Neural progenitor cell (in vitro differentiated cells): Measurements from ENCODE around the gene LAGE3. TPM values are rescaled to one million over a fixed set of nuclear protein-coding genes. Genes with fewer than 3 reads are reported as not detected.

ENCODE experiments used
- DNase-seq: peaks from one replicate; pipeline ENCODE4 v3.0.0-alpha.2; 2016; ENCODE audit warnings: low spot score
- H2AFZ ChIP-seq: fragments of 200-600 bp; sonication (generic); replicated peaks from 2 replicates; pipeline ENCODE4 v1.6.1; 2016; ENCODE audit warnings: antibody characterized with exemption
- H3F3A ChIP-seq: fragments of 200-600 bp; sonication (generic); 2 replicates; pipeline ENCODE4 v1.6.1; 2016; ENCODE audit warnings: antibody characterized with exemption, low read depth
- H3K27ac ChIP-seq: fragments of 200-600 bp; sonication (generic); 2 replicates; pipeline ENCODE4 v1.5.1; 2016; ENCODE audit warnings: mild to moderate bottlenecking
- H3K27me3 ChIP-seq: fragments of 200-600 bp; sonication (generic); 2 replicates; pipeline ENCODE4 v1.6.1; 2016; ENCODE audit warnings: mild to moderate bottlenecking, moderate library complexity
- H3K36me3 ChIP-seq: fragments of 200-600 bp; sonication (generic); 2 replicates; pipeline ENCODE4 v1.5.1; 2016
- H3K4me1 ChIP-seq: fragments of 200-600 bp; sonication (generic); 2 replicates; pipeline ENCODE4 v1.6.1; 2016; ENCODE audit warnings: mixed run types
- H3K4me2 ChIP-seq: fragments of 200-600 bp; sonication (generic); 2 replicates; pipeline ENCODE4 v1.6.1; 2016
- H3K4me3 ChIP-seq: fragments of 200-600 bp; sonication (generic); 2 replicates; pipeline ENCODE4 v1.5.1; 2016
- H3K79me2 ChIP-seq: fragments of 200-600 bp; sonication (generic); 2 replicates; pipeline ENCODE4 v1.6.1; 2016; ENCODE audit warnings: low read depth
- H3K9ac ChIP-seq: fragments of 200-600 bp; sonication (generic); 2 replicates; pipeline ENCODE4 v1.6.1; 2016
- H3K9me3 ChIP-seq: fragments of 200-600 bp; sonication (generic); 2 replicates; pipeline ENCODE4 v1.5.1; 2016; ENCODE audit warnings: low read depth
- H4K20me1 ChIP-seq: fragments of 200-600 bp; sonication (generic); 2 replicates; pipeline ENCODE4 v1.6.1; 2016; ENCODE audit warnings: low read depth
- H3K27ac Mint-ChIP-seq: 3 replicates; pipeline ENCODE4 v1.8.0; 2021; ENCODE audit warnings: mixed read lengths
- H3K27me3 Mint-ChIP-seq: 2 replicates; pipeline ENCODE4 v1.8.0; 2022; ENCODE audit warnings: low read depth, mild to moderate bottlenecking, inconsistent platforms, moderate library complexity, mixed read lengths; ENCODE audit not compliant: insufficient read depth
- H3K36me3 Mint-ChIP-seq: 3 replicates; pipeline ENCODE4 v1.8.0; 2021; ENCODE audit warnings: mixed read lengths
- H3K4me1 Mint-ChIP-seq: 3 replicates; pipeline ENCODE4 v1.8.0; 2021; ENCODE audit warnings: mixed read lengths
- H3K4me3 Mint-ChIP-seq: 3 replicates; pipeline ENCODE4 v1.8.0; 2021; ENCODE audit warnings: mild to moderate bottlenecking, moderate library complexity, mixed read lengths
- H3K9me3 Mint-ChIP-seq: 3 replicates; pipeline ENCODE4 v1.8.0; 2020; ENCODE audit warnings: mixed read lengths
- EZH2 ChIP-seq: fragments of 200-600 bp; sonication (generic); IDR thresholded peaks from 2 replicates; pipeline ENCODE4 v1.6.1; 2017; ENCODE audit warnings: antibody characterized with exemption, mild to moderate bottlenecking, moderate library complexity
- EZH2phosphoT487 ChIP-seq: fragments of 200-600 bp; sonication (generic); IDR thresholded peaks from 2 replicates; pipeline ENCODE4 v1.6.1; 2017; ENCODE audit warnings: antibody characterized with exemption
- total RNA-seq: library from RNA; depleted of rRNA; stranded (reverse); fragments of >200 nt; gene quantifications from 2 replicates; pipeline ENCODE4 v1.2.3, GENCODE V29; 2015; ENCODE audit warnings: low replicate concordance
- TF ChIP-seq, protein P1 (sequence below): fragments of 200-600 bp; sonication (generic); IDR thresholded peaks from 2 replicates; pipeline ENCODE4 v1.5.1; 2017; ENCODE audit warnings: antibody characterized with exemption, mild to moderate bottlenecking

LAGE3 gene
- total RNA-seq, 1 donor from 2014 or later = 7.6 TPM

- peaks cover 18% of the 10 kb centered on the region for H3K9me3 Mint-ChIP-seq
- Histone ChIP-seq H4K20me1 (no peaks in the 10 kb centered on the region), H3K79me2 (no peaks in the 10 kb centered on the region), H3K4me2 (peak overlapping the region; percentile 62), H3K4me3 (peak overlapping the region; percentile 55), H3K36me3 (no peaks in the 10 kb centered on the region), H3K4me1 (no peaks in the 10 kb centered on the region), H3F3A (peaks cover 9% of the 10 kb centered on the region), H3K27ac (no peak overlapping the region), H3K27me3 (peaks cover 11% of the 10 kb centered on the region), H3K9me3 (no peaks in the 10 kb centered on the region), H3K9ac (no peak overlapping the region), H2AFZ (no peak overlapping the region)
- H3K27ac Mint-ChIP-seq = no peak overlapping the region
- H3K36me3 Mint-ChIP-seq = peaks cover 4% of the 10 kb centered on the region
- H3K4me3 Mint-ChIP-seq = peak overlapping the region; percentile 87
- peaks cover 3% of the 10 kb centered on the region for H3K4me1 Mint-ChIP-seq
- no peak for DNase-seq
- TF ChIP-seq EZH2phosphoT487 = no peak
- no peak for TF ChIP-seq EZH2
- TF ChIP-seq, protein P1, sequence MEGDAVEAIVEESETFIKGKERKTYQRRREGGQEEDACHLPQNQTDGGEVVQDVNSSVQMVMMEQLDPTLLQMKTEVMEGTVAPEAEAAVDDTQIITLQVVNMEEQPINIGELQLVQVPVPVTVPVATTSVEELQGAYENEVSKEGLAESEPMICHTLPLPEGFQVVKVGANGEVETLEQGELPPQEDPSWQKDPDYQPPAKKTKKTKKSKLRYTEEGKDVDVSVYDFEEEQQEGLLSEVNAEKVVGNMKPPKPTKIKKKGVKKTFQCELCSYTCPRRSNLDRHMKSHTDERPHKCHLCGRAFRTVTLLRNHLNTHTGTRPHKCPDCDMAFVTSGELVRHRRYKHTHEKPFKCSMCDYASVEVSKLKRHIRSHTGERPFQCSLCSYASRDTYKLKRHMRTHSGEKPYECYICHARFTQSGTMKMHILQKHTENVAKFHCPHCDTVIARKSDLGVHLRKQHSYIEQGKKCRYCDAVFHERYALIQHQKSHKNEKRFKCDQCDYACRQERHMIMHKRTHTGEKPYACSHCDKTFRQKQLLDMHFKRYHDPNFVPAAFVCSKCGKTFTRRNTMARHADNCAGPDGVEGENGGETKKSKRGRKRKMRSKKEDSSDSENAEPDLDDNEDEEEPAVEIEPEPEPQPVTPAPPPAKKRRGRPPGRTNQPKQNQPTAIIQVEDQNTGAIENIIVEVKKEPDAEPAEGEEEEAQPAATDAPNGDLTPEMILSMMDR = no peak
- peaks cover 9% of the 10 kb centered on the region for H3K27me3 Mint-ChIP-seq
Measured at GRCh38 chrX:154490021-154490413, 10.9 kb upstream of the LAGE3 start.

DNA sequence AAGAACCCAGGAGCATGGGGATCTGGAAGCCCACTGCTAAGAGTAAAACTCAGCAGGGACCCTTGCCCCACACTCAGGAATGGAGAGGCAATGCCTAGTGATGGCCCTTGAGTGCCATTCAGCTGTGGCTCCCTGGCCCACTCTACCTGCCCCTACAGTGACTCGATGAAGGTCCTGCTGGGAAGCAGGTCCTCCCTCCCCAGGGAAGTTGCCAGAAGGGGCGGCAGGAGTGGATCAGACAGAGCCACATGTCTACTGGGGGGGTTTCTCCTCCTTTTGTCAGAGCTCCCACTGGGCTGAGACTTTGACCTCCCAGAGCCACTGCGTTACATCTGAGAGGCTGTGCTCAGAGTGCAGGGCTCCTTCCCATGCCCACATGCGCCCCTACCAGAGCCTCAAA lies 10.1 kb upstream of the LAGE3 start:
- Histone ChIP-seq H3K9me3 (no peaks in the 10 kb centered on the region), H3K27ac (no peak overlapping the region), H3F3A (peaks cover 9% of the 10 kb centered on the region), H3K36me3 (no peaks in the 10 kb centered on the region), H3K4me3 (no peak overlapping the region), H3K9ac (no peak overlapping the region), H4K20me1 (no peaks in the 10 kb centered on the region), H2AFZ (no peak overlapping the region), H3K27me3 (peaks cover 11% of the 10 kb centered on the region), H3K79me2 (no peaks in the 10 kb centered on the region), H3K4me2 (no peak overlapping the region), H3K4me1 (no peaks in the 10 kb centered on the region)
- no peak for DNase-seq
- peaks cover 18% of the 10 kb centered on the region for H3K9me3 Mint-ChIP-seq
- TF ChIP-seq EZH2phosphoT487 (no peak), EZH2 (no peak)
- TF ChIP-seq, protein P1 = no peak
- H3K27me3 Mint-ChIP-seq = peaks cover 9% of the 10 kb centered on the region
- peak overlapping the region; percentile 87 for H3K4me3 Mint-ChIP-seq
- peaks cover 3% of the 10 kb centered on the region for H3K4me1 Mint-ChIP-seq
- H3K27ac Mint-ChIP-seq = no peak overlapping the region
- H3K36me3 Mint-ChIP-seq = peaks cover 4% of the 10 kb centered on the region

DNA sequence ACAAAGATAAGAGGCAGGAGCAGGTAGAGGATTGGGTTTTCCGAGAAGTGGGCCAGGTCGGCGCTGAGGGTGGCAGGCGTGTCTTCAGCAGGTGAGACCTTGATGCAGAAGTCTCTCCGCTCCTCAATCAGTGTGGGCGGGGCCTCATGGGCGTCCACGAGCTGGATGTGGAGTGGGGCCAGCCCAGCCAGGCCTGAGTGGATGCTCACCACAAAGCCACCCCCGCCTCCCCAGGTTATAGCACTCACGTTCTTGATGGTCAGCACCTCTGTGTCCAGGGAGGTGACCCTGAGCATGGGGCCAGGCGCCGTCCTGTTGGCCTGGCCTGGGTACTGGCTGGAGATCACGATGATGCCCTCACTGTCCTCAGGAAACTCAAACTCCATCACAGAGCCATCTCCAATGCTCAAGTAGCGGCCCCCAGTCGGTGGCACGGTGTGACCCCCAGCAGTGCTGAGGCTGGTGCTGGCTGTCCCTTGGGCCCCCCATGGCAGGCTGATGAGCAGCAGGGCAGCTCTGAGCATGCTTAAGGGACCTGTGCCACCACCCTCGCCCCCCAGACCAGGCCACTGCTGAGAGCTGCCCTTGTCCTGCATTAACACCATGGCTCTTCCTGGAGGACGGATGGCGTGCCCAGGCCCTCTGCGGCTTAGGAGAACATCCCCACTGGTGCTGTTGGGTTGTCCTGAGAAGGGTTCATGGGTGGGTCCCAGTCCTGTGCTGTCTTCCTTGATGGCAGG lies 9.4 kb upstream of the LAGE3 start:
- TF ChIP-seq EZH2phosphoT487 (no peak), EZH2 (no peak)
- TF ChIP-seq, protein P1 = no peak
- peaks cover 11% of the 10 kb centered on the region for H3K27me3 ChIP-seq
- H3K36me3 Mint-ChIP-seq = peaks cover 4% of the 10 kb centered on the region

More for the DNA sequence above, 9.4 kb upstream of the LAGE3 start:
- Histone ChIP-seq H3K36me3 (no peaks in the 10 kb centered on the region), H2AFZ (no peak overlapping the region), H4K20me1 (no peaks in the 10 kb centered on the region), H3F3A (peaks cover 9% of the 10 kb centered on the region), H3K9me3 (no peaks in the 10 kb centered on the region), H3K27ac (no peak overlapping the region), H3K4me2 (no peak overlapping the region), H3K4me3 (no peak overlapping the region), H3K4me1 (no peaks in the 10 kb centered on the region), H3K9ac (no peak overlapping the region), H3K79me2 (no peaks in the 10 kb centered on the region)
- H3K9me3 Mint-ChIP-seq = peaks cover 18% of the 10 kb centered on the region
- peaks cover 9% of the 10 kb centered on the region for H3K27me3 Mint-ChIP-seq
- H3K27ac Mint-ChIP-seq = no peak overlapping the region
- peak overlapping the region; percentile 55 for H3K4me3 Mint-ChIP-seq
- peaks cover 3% of the 10 kb centered on the region for H3K4me1 Mint-ChIP-seq
- no peak for DNase-seq
